HepG2 (cell line): ENCODE measurements around the gene NYNRIN. TPM values are rescaled to one million over a fixed set of nuclear protein-coding genes. Genes with fewer than 3 reads are reported as not detected.

ENCODE experiments used
- ARHGAP35 ChIP-seq: sonication (generic); formaldehyde crosslinking; IDR thresholded peaks from 2 replicates; pipeline ENCODE4 v1.9.0; 2022; ENCODE audit warnings: mild to moderate bottlenecking, inconsistent platforms, moderate library complexity, missing genetic modification reagents, borderline replicate concordance
- DZIP1 ChIP-seq: sonication (generic); formaldehyde crosslinking; IDR thresholded peaks from 2 replicates; pipeline ENCODE4 v1.5.0; 2020; ENCODE audit warnings: mild to moderate bottlenecking, missing genetic modification reagents
- EEA1 ChIP-seq: sonication (generic); formaldehyde crosslinking; IDR thresholded peaks from 2 replicates; pipeline ENCODE4 v1.5.1; 2020; ENCODE audit warnings: mild to moderate bottlenecking, missing genetic modification reagents, borderline replicate concordance
- EHMT2 ChIP-seq: fragments of 200-600 bp; sonication (generic); IDR thresholded peaks from 2 replicates; pipeline ENCODE4 v1.7.0; 2017; ENCODE audit warnings: antibody characterized with exemption, low read depth, low read length, borderline replicate concordance
- JUN ChIP-seq: sonication (generic); formaldehyde crosslinking; IDR thresholded peaks from 2 replicates; pipeline ENCODE4 v1.4.0; 2020; ENCODE audit warnings: mild to moderate bottlenecking, missing genetic modification reagents
- KLF11 ChIP-seq: IDR thresholded peaks from 2 replicates; pipeline ENCODE4 v1.6.1; 2016; ENCODE audit warnings: missing compliant biosample characterization
- RBM39 ChIP-seq: fragments of 200-400 bp; formaldehyde crosslinking; IDR thresholded peaks from one replicate; pipeline ENCODE4 v1.6.1; 2018; ENCODE audit warnings: antibody characterized with exemption, mild to moderate bottlenecking, low read depth, low read length; ENCODE audit not compliant: poor library complexity, severe bottlenecking
- STAT6 ChIP-seq: sonication (generic); formaldehyde crosslinking; IDR thresholded peaks from 2 replicates; pipeline ENCODE4 v1.4.0; 2020; ENCODE audit warnings: missing genetic modification reagents, mild to moderate bottlenecking, borderline replicate concordance
- TBP ChIP-seq: sonication (generic); formaldehyde crosslinking; IDR thresholded peaks from 2 replicates; pipeline ENCODE4 v1.5.0; 2020; ENCODE audit warnings: missing genetic modification reagents
- TEAD3 ChIP-seq: optimal IDR thresholded peaks from 2 replicates; pipeline ENCODE3; 2016; ENCODE audit warnings: borderline replicate concordance
- ZBTB34 ChIP-seq: sonication (generic); formaldehyde crosslinking; IDR thresholded peaks from 2 replicates; pipeline ENCODE4 v1.8.0; 2022; ENCODE audit warnings: mild to moderate bottlenecking, missing genetic modification reagents
- ZBTB7A ChIP-seq: sonication (generic); formaldehyde crosslinking; IDR thresholded peaks from 2 replicates; pipeline ENCODE4 v1.8.0; 2022; ENCODE audit warnings: mild to moderate bottlenecking, missing genetic modification reagents
- ZFP37 ChIP-seq: sonication (generic); formaldehyde crosslinking; IDR thresholded peaks from 2 replicates; pipeline ENCODE4 v1.4.0; 2020; ENCODE audit warnings: missing genetic modification reagents, borderline replicate concordance
- ZNF101 ChIP-seq: sonication (generic); formaldehyde crosslinking; IDR thresholded peaks from 2 replicates; pipeline ENCODE4 v1.4.0; 2020; ENCODE audit warnings: mild to moderate bottlenecking, low read depth, missing genetic modification reagents, borderline replicate concordance
- ZNF17 ChIP-seq: sonication (generic); formaldehyde crosslinking; IDR thresholded peaks from 2 replicates; pipeline ENCODE4 v1.5.0; 2020; ENCODE audit warnings: mild to moderate bottlenecking, missing genetic modification reagents
- ZNF20 ChIP-seq: sonication (generic); formaldehyde crosslinking; IDR thresholded peaks from 2 replicates; pipeline ENCODE4 v1.4.0; 2020; ENCODE audit warnings: mild to moderate bottlenecking, moderate library complexity, missing genetic modification reagents
- ZNF282 ChIP-seq: fragments of 450-650 bp; IDR thresholded peaks from 2 replicates; pipeline ENCODE4 v1.6.1; 2018; ENCODE audit not compliant: partially characterized antibody
- ZNF576 ChIP-seq: sonication (generic); formaldehyde crosslinking; IDR thresholded peaks from 2 replicates; pipeline ENCODE4 v1.4.0; 2020; ENCODE audit warnings: mild to moderate bottlenecking, missing genetic modification reagents
- ZNF761 ChIP-seq: sonication (generic); formaldehyde crosslinking; conservative IDR thresholded peaks from 2 replicates; pipeline ENCODE4 v1.4.0; 2020; ENCODE audit warnings: mild to moderate bottlenecking, missing genetic modification reagents
- ZNF891 ChIP-seq: sonication (generic); formaldehyde crosslinking; IDR thresholded peaks from 2 replicates; pipeline ENCODE4 v1.5.0; 2020; ENCODE audit warnings: mild to moderate bottlenecking, missing genetic modification reagents
- polyA plus RNA-seq, 8 experiments: library from polyadenylated mRNA; depleted of rRNA in 3 of 8; stranded (reverse) in 7 of 8; unstranded in 1 of 8; fragments of >200 nt; fragmentation: Illumina TruSeq in 4 of 8; extraction: Trizol in 4 of 8; gene quantifications; 2 replicates each; pipeline versions ENCODE4 v1.2.1 to v1.2.3, GENCODE V29; 2011 to 2016; ENCODE audit warnings: low read depth in 4 of 8, missing spikeins in 1 of 8, mixed read lengths in 1 of 8; ENCODE audit not compliant: insufficient read depth in 1 of 8
- total RNA-seq, 5 experiments: library from RNA; depleted of rRNA; stranded (reverse); fragments of >200 nt; fragmentation: Illumina TruSeq; extraction: Trizol; gene quantifications; 2 replicates each; pipeline ENCODE4 v1.2.3, GENCODE V29; 2016; ENCODE audit warnings: low read depth in 1 of 5

NYNRIN gene
- total and polyA plus RNA-seq, 2 of the 13 experiments (the other 11 are each of a cell fraction or from before 2014, with no cell fraction given), result 0.63 to 1.1 TPM

GRCh38 chr14:24366721-24367513 is 31.9 kb upstream of the NYNRIN start (continued):
- TF ChIP-seq STAT6, result peak; percentile 90; the same call in 1 of the 2 replicates
- peak; percentile 12; the same call in 1 of the 2 replicates for TF ChIP-seq DZIP1 (CRISPR knock-in tag)
- TF ChIP-seq ZBTB34 (CRISPR knock-in tag), result peak; percentile 83; the same call in 1 of the 2 replicates
- TF ChIP-seq ZNF891 (CRISPR knock-in tag), result no peak
- peak; percentile 46 for TF ChIP-seq TEAD3 (CRISPR knock-in tag)
- no peak; the same call in 1 of the 2 replicates for TF ChIP-seq ARHGAP35 (CRISPR knock-in tag)
- no peak for TF ChIP-seq ZNF20 (CRISPR knock-in tag)
- TF ChIP-seq ZNF761, result 0 out of 2 replicates have a peak, but pooled peaks have one; percentile 64
- no peak for TF ChIP-seq ZNF576 (CRISPR knock-in tag)
- 0 out of 2 replicates have a peak, but pooled peaks have one; percentile 40 for TF ChIP-seq JUN (CRISPR knock-in tag)
- no peak for TF ChIP-seq KLF11
- no peak for TF ChIP-seq ZNF282
- no peak for TF ChIP-seq ZNF101 (CRISPR knock-in tag)
- TF ChIP-seq ZBTB7A (CRISPR knock-in tag), result no peak
- TF ChIP-seq RBM39, result peak; percentile 44
- TF ChIP-seq ZFP37 (CRISPR knock-in tag), result no peak
- no peak for TF ChIP-seq ZNF17
- no peak for TF ChIP-seq TBP (CRISPR knock-in tag)
- no peak; the same call in 1 of the 2 replicates for TF ChIP-seq EEA1 (CRISPR knock-in tag)
- TF ChIP-seq EHMT2, result no peak; the same call in 1 of the 2 replicates
